Measurements from ENCODE around the gene PRSS38. TPM values are rescaled to one million over a fixed set of nuclear protein-coding genes. Genes with fewer than 3 reads are reported as not detected.
A peak's percentile ranks its signal among the peaks of the same experiment; 100 is the strongest.

PRSS38 gene
- total and polyA plus RNA-seq, 2 donors from 2014 or later: not detected

DNA sequence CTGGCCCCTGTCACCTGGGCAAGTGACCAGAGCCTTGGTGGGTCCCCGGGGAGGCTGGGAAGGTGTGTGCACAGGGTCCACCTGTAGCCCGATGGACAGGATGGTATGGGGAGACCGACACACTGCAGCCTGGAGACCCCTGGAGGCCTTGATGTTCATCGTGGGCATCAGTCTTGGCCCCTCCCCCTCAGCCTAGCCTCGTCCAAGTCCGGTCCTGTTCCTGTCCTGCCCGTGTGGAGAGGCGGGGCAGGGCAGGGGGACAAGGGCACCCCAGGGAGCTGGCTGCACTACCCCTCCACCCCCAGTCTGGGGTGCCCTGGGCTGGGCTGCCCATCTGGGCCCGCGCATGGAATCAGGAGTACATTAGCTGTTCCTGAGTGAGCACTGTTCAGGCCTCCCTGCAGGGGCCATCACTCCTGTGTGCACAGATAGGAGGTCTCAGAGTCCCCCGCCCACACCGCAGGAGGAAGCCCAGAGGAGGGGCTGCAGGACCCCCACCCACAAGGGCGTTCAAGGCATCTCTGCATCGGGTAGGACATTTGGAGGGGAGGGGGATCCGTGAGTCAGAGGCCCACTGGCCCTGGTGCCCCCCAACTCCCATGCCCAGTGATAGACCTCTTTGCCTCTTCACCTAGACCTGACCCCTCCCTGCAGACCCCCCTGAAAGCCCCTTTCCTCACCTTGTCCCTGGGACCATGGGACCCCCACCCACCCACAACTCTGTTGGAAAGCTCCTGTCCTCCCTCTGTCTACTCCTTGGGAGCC is 69.1 kb downstream of the PRSS38 start:
- no peak overlapping the region for H3K9ac ChIP-seq (ENCODE audit: low read length in 3 of 3)
- H3K4me1 ChIP-seq (ENCODE audit: control insufficient read depth in 2 of 3, insufficient read depth in 2 of 3, low read depth in 1 of 3, low read length in 3 of 3): peaks cover 0 to 2% (median 0%) of the 10 kb centered on the region in 3 donors
- H3K4me3 ChIP-seq (ENCODE audit: low read length in 3 of 3): no peak overlapping the region
- TF ChIP-seq, protein P1, sequence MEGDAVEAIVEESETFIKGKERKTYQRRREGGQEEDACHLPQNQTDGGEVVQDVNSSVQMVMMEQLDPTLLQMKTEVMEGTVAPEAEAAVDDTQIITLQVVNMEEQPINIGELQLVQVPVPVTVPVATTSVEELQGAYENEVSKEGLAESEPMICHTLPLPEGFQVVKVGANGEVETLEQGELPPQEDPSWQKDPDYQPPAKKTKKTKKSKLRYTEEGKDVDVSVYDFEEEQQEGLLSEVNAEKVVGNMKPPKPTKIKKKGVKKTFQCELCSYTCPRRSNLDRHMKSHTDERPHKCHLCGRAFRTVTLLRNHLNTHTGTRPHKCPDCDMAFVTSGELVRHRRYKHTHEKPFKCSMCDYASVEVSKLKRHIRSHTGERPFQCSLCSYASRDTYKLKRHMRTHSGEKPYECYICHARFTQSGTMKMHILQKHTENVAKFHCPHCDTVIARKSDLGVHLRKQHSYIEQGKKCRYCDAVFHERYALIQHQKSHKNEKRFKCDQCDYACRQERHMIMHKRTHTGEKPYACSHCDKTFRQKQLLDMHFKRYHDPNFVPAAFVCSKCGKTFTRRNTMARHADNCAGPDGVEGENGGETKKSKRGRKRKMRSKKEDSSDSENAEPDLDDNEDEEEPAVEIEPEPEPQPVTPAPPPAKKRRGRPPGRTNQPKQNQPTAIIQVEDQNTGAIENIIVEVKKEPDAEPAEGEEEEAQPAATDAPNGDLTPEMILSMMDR (IDR thresholded peaks at IDR 0.05; ENCODE audit: borderline replicate concordance, extremely low read depth, insufficient read depth): no peak
- FAIRE-seq (no peak), DNase-seq (peak in 2 of 5 donors; percentile 57 to 63)
- no peaks in the 10 kb centered on the region for H3K27me3 ChIP-seq (ENCODE audit: control insufficient read depth, insufficient read depth, low read length)
- no peak overlapping the region for H3K27ac ChIP-seq (ENCODE audit: low read depth in 2 of 2, low read length in 2 of 2)
- no peaks in the 10 kb centered on the region for H3K36me3 ChIP-seq (ENCODE audit: control insufficient read depth in 2 of 3, insufficient read depth in 3 of 3, low read length in 3 of 3)
- H3K9me3 ChIP-seq (ENCODE audit: control insufficient read depth in 2 of 3, insufficient read depth in 1 of 3, low read length in 3 of 3): no peaks in the 10 kb centered on the region
- intact Hi-C loops (cut with DNase I): no loop called here

DNA sequence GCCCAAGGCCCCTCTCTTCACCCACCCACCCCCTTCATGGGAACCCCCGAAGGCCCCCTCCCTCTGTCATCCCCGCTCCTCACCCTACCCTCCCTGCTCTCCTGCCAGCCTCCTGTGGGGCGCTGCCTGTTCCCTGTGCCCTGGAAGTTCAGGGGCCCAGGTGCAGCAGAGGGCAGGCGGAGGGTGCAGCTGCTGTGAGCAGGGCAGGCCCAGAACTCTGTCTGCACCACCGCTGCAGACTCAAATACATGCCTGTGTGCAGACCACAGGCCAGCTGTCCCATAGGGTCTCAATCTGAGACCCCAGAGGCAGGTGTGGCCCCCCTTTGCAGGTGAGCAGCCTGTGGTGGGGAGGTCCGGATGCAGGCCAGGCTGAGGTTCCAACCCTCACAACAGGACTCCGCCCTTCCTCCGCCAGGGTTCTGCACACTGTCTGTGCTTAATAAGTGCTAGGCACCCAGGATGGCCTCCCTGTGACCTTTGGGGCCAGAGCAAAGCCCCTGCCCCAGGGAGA is 69.7 kb downstream of the PRSS38 start:
- H3K4me3 ChIP-seq (ENCODE audit: low read length in 3 of 3): no peak overlapping the region
- TF ChIP-seq, protein P1 (IDR thresholded peaks at IDR 0.05; ENCODE audit: borderline replicate concordance, extremely low read depth, insufficient read depth): no peak
- H3K9me3 ChIP-seq (ENCODE audit: control insufficient read depth in 2 of 3, insufficient read depth in 1 of 3, low read length in 3 of 3): no peaks in the 10 kb centered on the region
- DNase-seq: peak in 2 of 5 donors; percentile 9 to 63
- H3K4me1 ChIP-seq (ENCODE audit: control insufficient read depth in 2 of 3, insufficient read depth in 2 of 3, low read depth in 1 of 3, low read length in 3 of 3): peaks cover 0 to 2% (median 0%) of the 10 kb centered on the region in 3 donors
- FAIRE-seq: no peak
- no peaks in the 10 kb centered on the region for H3K36me3 ChIP-seq (ENCODE audit: control insufficient read depth in 2 of 3, insufficient read depth in 3 of 3, low read length in 3 of 3)
- H3K27me3 ChIP-seq (ENCODE audit: control insufficient read depth, insufficient read depth, low read length): no peaks in the 10 kb centered on the region
- H3K27ac ChIP-seq (ENCODE audit: low read depth in 2 of 2, low read length in 2 of 2): no peak overlapping the region
- intact Hi-C loops (cut with DNase I): no loop called here
- no peak overlapping the region for H3K9ac ChIP-seq (ENCODE audit: low read length in 3 of 3)

DNA sequence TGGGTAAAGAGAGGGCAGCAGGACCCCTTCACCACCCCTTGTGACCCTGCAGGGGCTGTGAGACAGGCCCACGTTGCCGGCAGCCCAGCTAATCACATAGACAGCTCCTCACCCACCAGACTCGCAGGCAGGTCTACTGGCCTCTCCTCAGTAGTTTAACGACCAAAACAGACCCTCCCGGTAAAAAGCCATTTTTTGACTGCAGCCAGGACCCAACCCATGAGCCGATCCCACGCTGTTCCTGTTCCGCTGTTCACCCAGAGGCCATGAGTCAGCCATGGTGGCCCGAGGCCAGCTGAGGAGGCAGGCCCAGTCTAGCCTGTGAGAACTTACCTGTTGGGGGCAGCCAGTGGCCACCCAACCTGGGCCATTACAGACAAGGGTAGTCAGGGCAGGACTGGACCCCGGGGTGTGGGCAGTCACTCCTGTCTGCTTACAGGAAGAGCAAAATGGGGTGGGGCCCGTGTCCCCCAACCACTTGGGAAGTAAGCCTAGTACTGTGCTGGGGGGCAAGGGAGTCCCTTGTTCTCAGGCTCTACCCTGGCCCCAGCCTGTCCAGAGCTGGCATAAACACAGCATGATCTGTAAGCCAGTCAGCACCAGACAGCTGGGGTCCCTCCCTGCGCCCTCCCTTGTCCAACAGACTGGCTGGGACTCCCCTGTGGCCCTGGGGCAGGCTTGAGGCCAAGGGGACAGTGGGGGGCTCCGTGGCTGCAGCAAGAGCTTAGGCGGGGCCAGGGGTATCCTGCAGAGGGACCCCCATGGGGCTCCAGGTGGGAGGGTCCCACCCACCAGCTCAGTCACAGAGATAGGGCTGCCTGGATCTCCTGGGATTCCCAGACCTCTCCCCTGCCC is 70.4 kb downstream of the PRSS38 start:
- no peaks in the 10 kb centered on the region for H3K9me3 ChIP-seq (ENCODE audit: control insufficient read depth in 2 of 3, insufficient read depth in 1 of 3, low read length in 3 of 3)
- intact Hi-C loops (cut with DNase I): no loop called here
- H3K9ac ChIP-seq (ENCODE audit: low read length in 3 of 3): no peak overlapping the region
- H3K27ac ChIP-seq (ENCODE audit: low read depth in 2 of 2, low read length in 2 of 2): no peak overlapping the region
- H3K4me3 ChIP-seq (ENCODE audit: low read length in 3 of 3): no peak overlapping the region
- H3K4me1 ChIP-seq (ENCODE audit: control insufficient read depth in 2 of 3, insufficient read depth in 2 of 3, low read depth in 1 of 3, low read length in 3 of 3): peaks cover 0 to 2% (median 0%) of the 10 kb centered on the region in 3 donors
- no peaks in the 10 kb centered on the region for H3K36me3 ChIP-seq (ENCODE audit: control insufficient read depth in 2 of 3, insufficient read depth in 3 of 3, low read length in 3 of 3)
- H3K27me3 ChIP-seq (ENCODE audit: control insufficient read depth, insufficient read depth, low read length): no peaks in the 10 kb centered on the region
- FAIRE-seq (no peak), DNase-seq (peak in 2 of 5 donors; percentile 9 to 84)
- TF ChIP-seq, protein P1 (IDR thresholded peaks at IDR 0.05; ENCODE audit: borderline replicate concordance, extremely low read depth, insufficient read depth): no peak
